ENCODE results near the gene RBMS1. TPM values are rescaled to one million over a fixed set of nuclear protein-coding genes. Genes with fewer than 3 reads are reported as not detected.

Gene RBMS1
- total RNA-seq, 2 experiments from 2014 or later: 65.5 to 67.5 TPM

DNA sequence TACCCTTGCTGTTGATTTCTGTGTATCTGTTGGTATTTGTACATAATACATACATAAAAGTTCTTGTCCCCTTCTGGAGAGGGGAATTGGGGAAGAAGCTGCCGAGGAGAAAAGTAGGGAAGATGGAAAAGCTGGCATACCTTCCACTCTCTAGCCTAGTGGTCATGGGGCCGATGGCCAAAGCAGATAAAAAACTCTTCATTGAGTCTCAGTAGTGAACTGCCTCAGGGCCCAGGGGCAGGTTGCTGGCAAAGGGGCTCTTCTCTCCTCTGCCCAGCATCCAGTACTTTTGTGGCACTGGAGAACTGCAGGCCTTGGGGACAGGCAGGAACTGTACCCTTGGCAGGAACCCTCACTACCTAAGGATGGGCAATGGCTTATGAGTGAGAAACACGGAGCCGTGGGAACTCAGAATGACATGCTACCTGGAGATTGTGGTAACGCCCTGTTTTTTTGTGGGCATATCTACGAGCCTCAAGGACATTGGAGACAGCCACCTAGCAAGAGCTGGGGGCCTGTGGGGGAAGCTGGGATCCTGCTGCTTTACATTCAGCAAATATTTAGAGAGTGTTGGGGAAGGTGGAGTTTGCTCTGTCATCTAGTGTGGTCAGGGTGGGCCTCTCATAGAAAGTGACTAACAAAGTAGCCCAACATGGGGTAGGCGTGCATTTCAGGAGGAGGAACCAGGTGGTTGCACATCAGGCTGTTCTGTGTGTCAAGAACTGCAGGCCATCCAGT lies 270.9 kb downstream of the RBMS1 start:
- Mint-ChIP-seq H3K9me3 (no peaks in the 10 kb centered on the region), H3K36me3 (ENCODE audit: low read depth) (no peaks in the 10 kb centered on the region), H3K4me3 (no peak overlapping the region), H3K27me3 (peaks cover 2% of the 10 kb centered on the region), H3K27ac (no peak overlapping the region), H3K4me1 (peaks cover 64% of the 10 kb centered on the region)
- CTCF ChIA-PET: no interaction called here
- no peak for DNase-seq
- POLR2A ChIA-PET: no interaction called here
